SU-DHL-6 (cell line): ENCODE data around the gene CELA1.

Source experiments
- CTCF ChIP-seq: fragments of 200-600 bp; sonication (generic); IDR thresholded peaks from one replicate; pipeline ENCODE4 v1.5.1; 2017; ENCODE audit warnings: antibody characterized with exemption, mild to moderate bottlenecking, low read length, moderate library complexity; ENCODE audit not compliant: insufficient read depth, poor library complexity, severe bottlenecking
- EZH2phosphoT487 ChIP-seq: fragments of 200-600 bp; sonication (generic), shearing (Covaris generic); conservative IDR thresholded peaks from 2 replicates; pipeline ENCODE4 v1.6.1; 2018; ENCODE audit warnings: mild to moderate bottlenecking, antibody characterized with exemption, low read length, moderate library complexity, mixed read lengths

GRCh38 chr12:51393676-51394545 lies 47.4 kb upstream of the CELA1 start:
- TF ChIP-seq CTCF (no peak), EZH2phosphoT487 (no peak)
